ENCODE data around the gene SHTN1. TPM values are rescaled to one million over a fixed set of nuclear protein-coding genes. Genes with fewer than 3 reads are reported as not detected.

Gene SHTN1
- total and polyA plus RNA-seq, 2 donors (not counting 1 experiment from before 2014, with no cell fraction given), result 0.06 to 0.34 TPM

GRCh38 chr10:116848032-116848943 lies 156.7 kb downstream of the SHTN1 start:
- TF ChIP-seq, protein P1, sequence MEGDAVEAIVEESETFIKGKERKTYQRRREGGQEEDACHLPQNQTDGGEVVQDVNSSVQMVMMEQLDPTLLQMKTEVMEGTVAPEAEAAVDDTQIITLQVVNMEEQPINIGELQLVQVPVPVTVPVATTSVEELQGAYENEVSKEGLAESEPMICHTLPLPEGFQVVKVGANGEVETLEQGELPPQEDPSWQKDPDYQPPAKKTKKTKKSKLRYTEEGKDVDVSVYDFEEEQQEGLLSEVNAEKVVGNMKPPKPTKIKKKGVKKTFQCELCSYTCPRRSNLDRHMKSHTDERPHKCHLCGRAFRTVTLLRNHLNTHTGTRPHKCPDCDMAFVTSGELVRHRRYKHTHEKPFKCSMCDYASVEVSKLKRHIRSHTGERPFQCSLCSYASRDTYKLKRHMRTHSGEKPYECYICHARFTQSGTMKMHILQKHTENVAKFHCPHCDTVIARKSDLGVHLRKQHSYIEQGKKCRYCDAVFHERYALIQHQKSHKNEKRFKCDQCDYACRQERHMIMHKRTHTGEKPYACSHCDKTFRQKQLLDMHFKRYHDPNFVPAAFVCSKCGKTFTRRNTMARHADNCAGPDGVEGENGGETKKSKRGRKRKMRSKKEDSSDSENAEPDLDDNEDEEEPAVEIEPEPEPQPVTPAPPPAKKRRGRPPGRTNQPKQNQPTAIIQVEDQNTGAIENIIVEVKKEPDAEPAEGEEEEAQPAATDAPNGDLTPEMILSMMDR (IDR thresholded peaks at IDR 0.05), result no peak
- no peak for TF ChIP-seq EZH2 (IDR thresholded peaks at IDR 0.05; ENCODE audit: borderline replicate concordance, insufficient read depth, low read depth, low read length, poor library complexity, severe bottlenecking)
- Histone ChIP-seq H3K36me3 (replicated peaks in 1 of 2; ENCODE audit: control extremely low read depth in 1 of 2, control insufficient read depth in 1 of 2, extremely low read depth in 1 of 2, insufficient read depth in 2 of 2, low read length in 1 of 2) (no peaks in the 10 kb centered on the region), H4K20me1 (ENCODE audit: control insufficient read depth, insufficient read depth, low read length, poor library complexity, severe bottlenecking) (no peaks in the 10 kb centered on the region), H3K79me2 (ENCODE audit: control insufficient read depth, insufficient read depth, low read length) (no peaks in the 10 kb centered on the region), H3K4me3 (ENCODE audit: control extremely low read depth in 1 of 5, extremely low read depth in 1 of 5, insufficient read depth in 1 of 5, low read depth in 2 of 5, low read length in 4 of 5) (peak overlapping the region in 4 of 5 experiments; percentile 38 to 82 (median 61)), H3K9me3 (ENCODE audit: control extremely low read depth in 1 of 3, control insufficient read depth in 2 of 3, insufficient read depth in 1 of 3, low read length in 2 of 3) (peaks cover 0 to 4% (median 0%) of the 10 kb centered on the region in 3 donors), H3K4me1 (ENCODE audit: control insufficient read depth in 2 of 2, insufficient read depth in 2 of 2, low read length in 2 of 2) (peaks cover 11 to 35% of the 10 kb centered on the region in 2 donors), H3K4me2 (replicated peaks; ENCODE audit: low read depth, low read length, poor library complexity, severe bottlenecking) (peak overlapping the region; percentile 72), H3K9ac (ENCODE audit: low read length) (peak overlapping the region; percentile 82), H3K27ac (ENCODE audit: low read length in 2 of 2) (peak overlapping the region; percentile 75 to 77), H2AFZ (ENCODE audit: insufficient read depth, low read depth, low read length, poor library complexity, severe bottlenecking) (peak overlapping the region; percentile 39), H3K27me3 (replicated peaks in 1 of 4; ENCODE audit: control extremely low read depth in 1 of 4, control insufficient read depth in 3 of 4, insufficient read depth in 4 of 4, low read length in 3 of 4) (peaks cover 0 to 28% (median 4%) of the 10 kb centered on the region in 4 experiments)
- DNase-seq, result peak; percentile 85
- peak overlapping the region; percentile 93 for H3K27ac Mint-ChIP-seq
- H3K9me3 Mint-ChIP-seq (ENCODE audit: insufficient read depth), result no peaks in the 10 kb centered on the region
- POLR2A ChIA-PET, result interaction anchor here (1.3 kb wide), 1 partner anchor 11 kb away, joined by 3 read pairs; no protein-coding TSS in a partner anchor
- intact Hi-C loops (cut with micrococcal nuclease), result loop anchor here (1.0 to 10.0 kb wide), 4 partner anchors 10 to 1497 kb away; partner anchors contain the start of genes FAM204A and PDZD8
- H3K27me3 Mint-ChIP-seq, result peaks cover 13% of the 10 kb centered on the region
- ATAC-seq (ENCODE audit: low read depth), result peak; percentile 77
- WGBS (ENCODE audit: insufficient coverage), result 6% methylated on average over 10 of the region's 17 CpGs
- H3K4me3 Mint-ChIP-seq, result peak overlapping the region; percentile 86
- peaks cover 37% of the 10 kb centered on the region for H3K4me1 Mint-ChIP-seq
- CTCF ChIA-PET, result interaction anchor here (1.1 to 1.4 kb wide), 3 partner anchors 52 to 327 kb away, joined by 3 to 5 read pairs (median 4); no protein-coding TSS in a partner anchor

Measured in B cell (primary cell).